Gastroesophageal sphincter (tissue), 4 donors: Measurements from ENCODE around the gene ACIN1. TPM values are rescaled to one million over a fixed set of nuclear protein-coding genes. Genes with fewer than 3 reads are reported as not detected.
"Not testable (repeated sequence)": the region's sequence is repeated elsewhere in the genome, so short reads cannot be mapped to it uniquely, and the experiment has no call there.

Source experiments
- ATAC-seq: fragments of 150-250 bp; one replicate; pipeline ENCODE4 v1.9.1; 2016; ENCODE audit warnings: mild to moderate bottlenecking, moderate library complexity
- H3K27ac ChIP-seq, 4 donors: fragments of 200-600 bp; sonication (generic) in 3 of 4; 1 replicate in 3 of 4; 2 replicates in 1 of 4; pipeline ENCODE4 v1.5.1; 2016 to 2019
- H3K27me3 ChIP-seq: fragments of 200-600 bp; sonication (generic); one replicate; pipeline ENCODE4 v1.5.1; 2019
- H3K36me3 ChIP-seq, 2 donors: fragments of 200-600 bp; sonication (generic); one replicate each; pipeline ENCODE4 v1.5.1; 2019; ENCODE audit warnings: control low read depth in 1 of 2
- H3K4me1 ChIP-seq, 3 donors: fragments of 200-600 bp; sonication (generic); 1 replicate in 2 of 3; 2 replicates in 1 of 3; pipeline ENCODE4 v1.5.1; 2016 to 2019; ENCODE audit warnings: control low read depth in 2 of 3
- H3K4me3 ChIP-seq, 2 donors: fragments of 200-600 bp; sonication (generic); one replicate each; pipeline ENCODE4 v1.5.1; 2019; ENCODE audit warnings: mild to moderate bottlenecking in 1 of 2, moderate library complexity in 1 of 2
- H3K9me3 ChIP-seq, 3 donors: fragments of 200-600 bp; sonication (generic); one replicate each; pipeline ENCODE4 v1.5.1; 2017 to 2019; ENCODE audit warnings: control low read depth in 2 of 3
- CTCF ChIP-seq, 4 experiments: fragments of 200-600 bp in 2 of 4; fragments of 450-650 bp in 2 of 4; sonication (generic) in 1 of 4; IDR thresholded peaks; one replicate each; pipeline ENCODE4 v1.5.1; 2017 to 2019; ENCODE audit warnings: antibody characterized with exemption in 4 of 4, mild to moderate bottlenecking in 2 of 4, moderate library complexity in 2 of 4
- EP300 ChIP-seq: sonication (generic); formaldehyde crosslinking; IDR thresholded peaks from one replicate; pipeline ENCODE4 v1.6.1; 2017; ENCODE audit warnings: antibody characterized with exemption, mild to moderate bottlenecking
- POLR2A ChIP-seq, 2 donors: fragments of 450-650 bp; IDR thresholded peaks; one replicate each; pipeline ENCODE4 v1.6.1; 2017; ENCODE audit warnings: antibody characterized with exemption in 2 of 2, mild to moderate bottlenecking in 2 of 2, moderate library complexity in 1 of 2
- POLR2AphosphoS5 ChIP-seq: sonication (generic); formaldehyde crosslinking; IDR thresholded peaks from one replicate; pipeline ENCODE4 v1.6.1; 2017; ENCODE audit warnings: antibody characterized with exemption
- WGBS, 2 donors: methylation state at CpG; one replicate each; pipeline ENCODE4 v1.1.5; 2018; ENCODE audit warnings: low coverage in 1 of 2; 5-methylcytosine and 5-hydroxymethylcytosine counted together
- total RNA-seq, 4 donors: library from RNA; depleted of rRNA; stranded (reverse); fragments of >200 nt; gene quantifications; one replicate each; pipeline ENCODE4 v1.1.0, GENCODE V29; 2016

ACIN1 gene
- total RNA-seq, 4 donors from 2014 or later = 55.7 to 121 (median 91.8) TPM

GRCh38 chr14:23017091-23017490, 77.8 kb downstream of the ACIN1 start:
- no peaks in the 10 kb centered on the region for H3K27me3 ChIP-seq
- no peak overlapping the region for H3K4me3 ChIP-seq
- no peaks in the 10 kb centered on the region for H3K9me3 ChIP-seq
- WGBS, 2 donors = 67 to 77% methylated on average over 3 to 5 of the region's 5 CpGs
- H3K4me1 ChIP-seq = no peaks in the 10 kb centered on the region
- ATAC-seq = no peak
- H3K36me3 ChIP-seq = no peaks in the 10 kb centered on the region
- H3K27ac ChIP-seq = no peak overlapping the region
- TF ChIP-seq POLR2A (IDR thresholded peaks at IDR 0.05) (no peak), POLR2AphosphoS5 (no peak), CTCF (IDR thresholded peaks at IDR 0.05) (no peak), EP300 (no peak)

DNA sequence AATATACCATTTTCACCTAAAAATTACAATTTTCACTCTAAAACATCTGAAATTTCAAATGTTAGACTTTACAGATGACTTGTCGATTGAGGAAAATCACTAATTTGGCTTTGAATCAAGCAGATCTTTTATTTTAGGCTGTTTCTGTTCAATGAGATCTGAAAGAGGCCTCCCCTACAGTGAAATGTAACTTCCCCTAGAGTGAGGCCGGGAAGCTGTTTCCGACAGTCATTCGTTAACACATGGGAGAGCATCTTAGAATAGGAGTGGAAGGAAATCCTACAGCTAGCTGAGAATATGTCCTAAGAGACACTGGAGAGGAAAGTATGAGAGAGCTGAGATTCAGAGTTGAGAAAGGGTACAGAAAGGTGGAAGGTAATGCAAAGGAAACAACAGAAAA, 79.3 kb downstream of the ACIN1 start:
- no peak for ATAC-seq
- Histone ChIP-seq H3K4me3 (no peak overlapping the region), H3K27ac (no peak overlapping the region), H3K4me1 (peaks cover 0 to under 1% (median 0%) of the 10 kb centered on the region in 3 donors), H3K27me3 (no peaks in the 10 kb centered on the region), H3K9me3 (no peaks in the 10 kb centered on the region), H3K36me3 (no peaks in the 10 kb centered on the region)
- 53 to 55% methylated on average over 4 of the region's 4 CpGs for WGBS, 2 donors
- no peak for TF ChIP-seq CTCF (IDR thresholded peaks at IDR 0.05)
- TF ChIP-seq EP300 = no peak
- no peak for TF ChIP-seq POLR2AphosphoS5
- no peak for TF ChIP-seq POLR2A (IDR thresholded peaks at IDR 0.05)

DNA sequence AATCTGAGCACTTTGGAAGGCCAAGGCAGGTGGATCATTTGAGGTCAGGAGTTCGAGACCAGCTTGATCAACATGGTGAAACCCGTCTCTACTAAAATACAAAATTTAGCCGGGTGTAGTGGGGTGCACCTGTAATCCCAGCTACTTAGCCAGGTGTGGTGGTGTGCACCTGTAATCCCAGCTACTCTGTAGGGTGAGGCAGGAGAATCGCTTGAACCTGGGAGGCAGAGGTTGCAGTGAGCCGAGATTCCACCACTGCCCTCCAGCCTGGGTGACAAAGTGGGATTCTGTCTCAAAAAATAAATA, 81.2 kb downstream of the ACIN1 start:
- H3K9me3 ChIP-seq, H3K27me3 ChIP-seq, H3K27ac ChIP-seq, H3K4me3 ChIP-seq, H3K36me3 ChIP-seq, ATAC-seq: not testable (repeated sequence)
- 80 to 93% methylated on average over 2 to 3 of the region's 5 CpGs for WGBS, 2 donors
- H3K4me1 ChIP-seq = peaks cover 0 to 12% (median 0%) of the 10 kb centered on the region in 3 donors

DNA sequence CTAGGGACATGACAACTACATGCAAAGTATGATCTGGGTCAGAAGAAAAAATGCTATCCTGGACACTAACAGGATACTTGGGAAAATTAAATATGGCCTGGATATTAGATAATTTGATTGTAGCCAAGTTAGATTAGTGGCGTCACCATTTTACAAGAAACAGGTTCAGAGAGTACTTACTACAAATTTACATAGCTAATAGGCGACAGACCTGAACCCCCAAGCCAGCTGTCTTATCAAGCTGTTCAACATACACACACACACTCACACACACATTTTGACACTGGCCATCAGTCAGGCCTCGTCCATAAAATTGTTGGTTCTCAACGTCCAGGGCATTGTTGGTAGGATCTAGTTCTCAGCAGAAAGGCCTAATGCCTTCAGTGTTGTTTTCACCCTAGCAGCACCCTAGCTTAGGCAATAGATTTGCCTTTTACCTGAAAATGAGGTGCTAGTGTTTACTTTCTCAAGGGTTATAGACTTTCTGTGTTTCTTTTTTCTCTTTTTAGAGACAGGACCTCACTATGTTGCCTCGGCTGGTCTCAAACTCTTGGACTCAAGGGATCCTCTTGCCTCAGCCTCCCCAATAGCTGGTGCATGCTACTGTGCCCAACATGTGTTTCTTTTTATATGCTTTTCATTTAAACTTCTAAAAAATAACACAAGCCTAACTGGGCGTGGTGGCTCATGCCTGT, 81.7 kb downstream of the ACIN1 start:
- peaks cover 0 to 12% (median 0%) of the 10 kb centered on the region in 3 donors for H3K4me1 ChIP-seq
- WGBS, 2 donors = 60 to 89% methylated on average over 3 to 5 of the region's 6 CpGs

GRCh38 chr14:23009939-23010726, 84.8 kb downstream of the ACIN1 start, which contains the start of gene C14orf93:
Gene C14orf93 (minus strand): TSS chr14:23010143. CDS start chr14:22999023, 11,120 bp downstream.
- no peaks in the 10 kb centered on the region for H3K36me3 ChIP-seq
- H3K4me3 ChIP-seq = peak within 1 kb of the TSS; percentile 56 to 58
- TF ChIP-seq CTCF (IDR thresholded peaks at IDR 0.05) (no peak), POLR2A (IDR thresholded peaks at IDR 0.05) (no peak), EP300 (no peak), POLR2AphosphoS5 (no peak)
- ATAC-seq = peak; percentile 48
- WGBS, 2 donors = 3 to 4% methylated on average over 26 to 32 of the region's 40 CpGs
- no peaks in the 10 kb centered on the region for H3K27me3 ChIP-seq
- peak within 1 kb of the TSS; percentile 72 to 90 (median 84) for H3K27ac ChIP-seq
- H3K9me3 ChIP-seq = no peaks in the 10 kb centered on the region
- peaks cover 0 to 26% (median 6%) of the 10 kb centered on the region in 3 donors for H3K4me1 ChIP-seq

More for the DNA sequence above, 81.7 kb downstream of the ACIN1 start:
- H3K9me3 ChIP-seq = no peaks in the 10 kb centered on the region
- no peak overlapping the region for H3K4me3 ChIP-seq
- no peaks in the 10 kb centered on the region for H3K36me3 ChIP-seq
- ATAC-seq = no peak
- H3K27ac ChIP-seq = no peak overlapping the region
- no peak for TF ChIP-seq POLR2AphosphoS5
- TF ChIP-seq CTCF (IDR thresholded peaks at IDR 0.05) = no peak
- TF ChIP-seq POLR2A (IDR thresholded peaks at IDR 0.05) = no peak
- TF ChIP-seq EP300 = no peak
- H3K27me3 ChIP-seq = no peaks in the 10 kb centered on the region
